ENCODE measurements around the gene EMX1. TPM values are rescaled to one million over a fixed set of nuclear protein-coding genes. Genes with fewer than 3 reads are reported as not detected.

EMX1 gene
- total and polyA plus RNA-seq, 2 of the 13 experiments (the other 11 are each of a cell fraction or from before 2014, with no cell fraction given), result 0.62 to 4.9 TPM

GRCh38 chr2:72915907-72916742, 1.2 kb upstream of the EMX1 start (continued):
- TF ChIP-seq ZNF407 (CRISPR knock-in tag; IDR thresholded peaks at IDR 0.05; ENCODE audit: not compliant biosample characterization) (no peak), PHF21A (CRISPR knock-in tag; IDR thresholded peaks at IDR 0.05) (peak; percentile 94), SYNCRIP (IDR thresholded peaks at IDR 0.05; ENCODE audit: insufficient read depth, low read depth, low read length) (no peak), HIC2 (CRISPR knock-in tag; IDR thresholded peaks at IDR 0.05; ENCODE audit: low read depth) (0 out of 2 replicates have a peak, but pooled peaks have one; percentile 54), GRHL1 (CRISPR knock-in tag; conservative IDR thresholded peaks at IDR 0.05) (no peak), MTERF4 (CRISPR knock-in tag; IDR thresholded peaks at IDR 0.05) (no peak), ZNF253 (CRISPR knock-in tag; IDR thresholded peaks at IDR 0.05; ENCODE audit: borderline replicate concordance) (no peak), ZNF232 (CRISPR knock-in tag; IDR thresholded peaks at IDR 0.05; ENCODE audit: borderline replicate concordance) (no peak), NONO (IDR thresholded peaks at IDR 0.05) (no peak), NONO (CRISPR knock-in tag; conservative IDR thresholded peaks at IDR 0.05) (no peak; the same call in 1 of the 2 replicates), IKZF4 (CRISPR knock-in tag; IDR thresholded peaks at IDR 0.05; ENCODE audit: borderline replicate concordance, low read depth, not compliant biosample characterization) (peak; percentile 86), ZNF207 (IDR thresholded peaks at IDR 0.05; ENCODE audit: borderline replicate concordance) (no peak), ZFP1 (CRISPR knock-in tag; IDR thresholded peaks at IDR 0.05) (no peak), ZNF550 (CRISPR knock-in tag; IDR thresholded peaks at IDR 0.05; ENCODE audit: borderline replicate concordance) (no peak), ARNTL (CRISPR knock-in tag; IDR thresholded peaks at IDR 0.05) (no peak)

All from HepG2 (cell line).